SK-N-SH treated with all-trans-retinoic acid at 6 μM for 48 hours (cell line): ENCODE results near the gene ACE.

ENCODE experiments used
- ARNTL ChIP-seq: fragments of 450-650 bp; formaldehyde crosslinking; IDR thresholded peaks from 2 replicates; pipeline ENCODE4 v1.5.0; 2020; ENCODE audit warnings: low read depth, mild to moderate bottlenecking, moderate library complexity, borderline replicate concordance
- BACH2 ChIP-seq: fragments of 250-450 bp; sonication (Bioruptor Pico); IDR thresholded peaks from 2 replicates; pipeline ENCODE4 v1.9.0; 2021; ENCODE audit warnings: mild to moderate bottlenecking, borderline replicate concordance
- PPARA ChIP-seq: fragments of 250-450 bp; sonication (Bioruptor Pico); IDR thresholded peaks from 2 replicates; pipeline ENCODE4 v1.5.0; 2020; ENCODE audit warnings: mild to moderate bottlenecking, borderline replicate concordance
- RARB ChIP-seq: fragments of 250-450 bp; sonication (Bioruptor Pico); IDR thresholded peaks from 2 replicates; pipeline ENCODE4 v1.8.0; 2021; ENCODE audit warnings: mild to moderate bottlenecking, moderate library complexity
- TF ChIP-seq, protein P1 (sequence below): fragments of 250-450 bp; sonication (Bioruptor Pico); IDR thresholded peaks from 2 replicates; pipeline ENCODE4 v1.8.0; 2020; ENCODE audit warnings: mild to moderate bottlenecking, moderate library complexity, borderline replicate concordance
- TF ChIP-seq, protein P2 (sequence below): fragments of 250-450 bp; sonication (Bioruptor Pico); IDR thresholded peaks from 2 replicates; pipeline ENCODE4 v1.5.1; 2020; ENCODE audit warnings: low read depth, mild to moderate bottlenecking, moderate library complexity

DNA sequence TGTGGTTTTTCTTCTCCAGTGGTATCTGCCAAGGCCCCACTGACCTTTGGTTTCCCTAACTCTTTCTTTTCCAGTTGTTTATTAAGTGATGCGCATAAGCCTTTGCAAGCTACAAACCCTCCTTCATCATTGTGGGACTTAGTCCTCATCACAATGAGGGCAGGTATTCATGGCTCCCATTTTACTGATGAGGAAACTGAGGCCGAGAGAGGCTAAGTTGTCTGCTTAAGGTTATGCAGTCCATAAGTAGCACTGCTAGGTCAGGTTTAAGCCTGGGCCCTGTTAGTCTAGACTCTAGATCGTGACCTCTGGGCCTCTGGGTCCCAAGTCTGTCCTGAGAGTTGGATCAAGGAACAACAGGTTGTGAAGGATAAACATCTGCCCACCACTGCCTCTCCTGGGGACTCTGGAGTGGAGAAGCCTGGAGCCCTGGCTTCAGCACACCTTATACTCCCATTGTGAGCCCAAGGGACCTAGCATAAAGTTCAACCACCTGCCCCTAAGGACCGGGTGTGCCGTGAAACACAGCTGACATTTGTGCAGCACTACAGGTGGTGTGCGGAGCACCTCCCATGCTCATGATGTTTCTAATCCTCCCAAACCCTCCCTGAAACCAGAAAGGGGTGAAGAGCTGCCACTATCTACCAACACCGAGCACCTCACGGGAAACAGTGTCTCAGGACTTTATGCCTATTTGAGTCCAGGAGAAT, 41.1 kb downstream of the ACE start:
- TF ChIP-seq RARB (CRISPR knock-in tag) = no peak
- TF ChIP-seq, protein P1, sequence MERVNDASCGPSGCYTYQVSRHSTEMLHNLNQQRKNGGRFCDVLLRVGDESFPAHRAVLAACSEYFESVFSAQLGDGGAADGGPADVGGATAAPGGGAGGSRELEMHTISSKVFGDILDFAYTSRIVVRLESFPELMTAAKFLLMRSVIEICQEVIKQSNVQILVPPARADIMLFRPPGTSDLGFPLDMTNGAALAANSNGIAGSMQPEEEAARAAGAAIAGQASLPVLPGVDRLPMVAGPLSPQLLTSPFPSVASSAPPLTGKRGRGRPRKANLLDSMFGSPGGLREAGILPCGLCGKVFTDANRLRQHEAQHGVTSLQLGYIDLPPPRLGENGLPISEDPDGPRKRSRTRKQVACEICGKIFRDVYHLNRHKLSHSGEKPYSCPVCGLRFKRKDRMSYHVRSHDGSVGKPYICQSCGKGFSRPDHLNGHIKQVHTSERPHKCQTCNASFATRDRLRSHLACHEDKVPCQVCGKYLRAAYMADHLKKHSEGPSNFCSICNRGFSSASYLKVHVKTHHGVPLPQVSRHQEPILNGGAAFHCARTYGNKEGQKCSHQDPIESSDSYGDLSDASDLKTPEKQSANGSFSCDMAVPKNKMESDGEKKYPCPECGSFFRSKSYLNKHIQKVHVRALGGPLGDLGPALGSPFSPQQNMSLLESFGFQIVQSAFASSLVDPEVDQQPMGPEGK (CRISPR knock-in tag) = no peak
- TF ChIP-seq ARNTL (CRISPR knock-in tag) = no peak
- no peak for TF ChIP-seq BACH2 (CRISPR knock-in tag)
- TF ChIP-seq, protein P2, sequence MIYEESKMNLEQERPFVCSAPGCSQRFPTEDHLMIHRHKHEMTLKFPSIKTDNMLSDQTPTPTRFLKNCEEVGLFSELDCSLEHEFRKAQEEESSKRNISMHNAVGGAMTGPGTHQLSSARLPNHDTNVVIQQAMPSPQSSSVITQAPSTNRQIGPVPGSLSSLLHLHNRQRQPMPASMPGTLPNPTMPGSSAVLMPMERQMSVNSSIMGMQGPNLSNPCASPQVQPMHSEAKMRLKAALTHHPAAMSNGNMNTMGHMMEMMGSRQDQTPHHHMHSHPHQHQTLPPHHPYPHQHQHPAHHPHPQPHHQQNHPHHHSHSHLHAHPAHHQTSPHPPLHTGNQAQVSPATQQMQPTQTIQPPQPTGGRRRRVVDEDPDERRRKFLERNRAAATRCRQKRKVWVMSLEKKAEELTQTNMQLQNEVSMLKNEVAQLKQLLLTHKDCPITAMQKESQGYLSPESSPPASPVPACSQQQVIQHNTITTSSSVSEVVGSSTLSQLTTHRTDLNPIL (CRISPR knock-in tag) = no peak
- TF ChIP-seq PPARA = no peak
